Dermis microvascular lymphatic vessel endothelial cell (primary cell): ENCODE results near the gene TTC13. TPM values are rescaled to one million over a fixed set of nuclear protein-coding genes. Genes with fewer than 3 reads are reported as not detected.
A peak's percentile ranks its signal among the peaks of the same experiment; 100 is the strongest.
"Not testable (repeated sequence)": the region's sequence is repeated elsewhere in the genome, so short reads cannot be mapped to it uniquely, and the experiment has no call there.

Experiments
- DNase-seq, 2 donors: peaks; one replicate each; pipeline versions ENCODE4 v3.0.0 to v3.0.0-alpha.2; 2010; ENCODE audit warnings: low read depth in 2 of 2
- total RNA-seq: library from RNA; depleted of rRNA; stranded (reverse); fragments of >200 nt; gene quantifications from 2 replicates; pipeline ENCODE4 v1.2.1, GENCODE V29; 2014

TTC13 gene
- total RNA-seq = 7.6 and 8.6 TPM in 2 replicates

- DNase-seq = peak; percentile 92 to 99
Observed at GRCh38 chr1:230978491-230979388, at the start of gene TTC13, which contains the start of gene ARV1. TSS of gene TTC13 (minus strand) at chr1:230978861. CDS start at chr1:230978830, 31 bp downstream. TSS of gene ARV1 (plus strand) at chr1:230979094. CDS start at chr1:230979106, 12 bp downstream.

- DNase-seq = no peak
Observed at GRCh38 chr1:231027971-231028370, 49.3 kb upstream of the TTC13 start.

GRCh38 chr1:231027136-231027925, 48.7 kb upstream of the TTC13 start:
- no peak for DNase-seq

GRCh38 chr1:231026576-231026975, 47.9 kb upstream of the TTC13 start:
- DNase-seq = no peak

- no peak for DNase-seq
Observed at GRCh38 chr1:231023150-231023549, 44.5 kb upstream of the TTC13 start.

GRCh38 chr1:231022543-231022942, 43.9 kb upstream of the TTC13 start:
- not testable (repeated sequence) for DNase-seq

- DNase-seq = no peak
Observed at GRCh38 chr1:231021540-231022031, 42.9 kb upstream of the TTC13 start.

GRCh38 chr1:231020816-231021215, 42.2 kb upstream of the TTC13 start:
- no peak for DNase-seq

GRCh38 chr1:231020139-231020601, 41.5 kb upstream of the TTC13 start:
- peak; percentile 20 to 56 for DNase-seq

GRCh38 chr1:231019711-231020110, 41.0 kb upstream of the TTC13 start:
- no peak for DNase-seq

- DNase-seq = no peak
Observed at GRCh38 chr1:231016966-231017365, 38.3 kb upstream of the TTC13 start.

- DNase-seq = no peak
Observed at GRCh38 chr1:231016234-231016633, 37.6 kb upstream of the TTC13 start.

- DNase-seq = no peak
Observed at GRCh38 chr1:231013391-231014015, 34.8 kb upstream of the TTC13 start.

- DNase-seq = no peak
Observed at GRCh38 chr1:231011963-231012362, 33.3 kb upstream of the TTC13 start.

GRCh38 chr1:231011360-231011759, 32.7 kb upstream of the TTC13 start:
- no peak for DNase-seq

GRCh38 chr1:231007535-231007934, 28.9 kb upstream of the TTC13 start:
- not testable (repeated sequence) for DNase-seq

- no peak for DNase-seq
Observed at GRCh38 chr1:231001892-231002291, 23.2 kb upstream of the TTC13 start.

GRCh38 chr1:231000639-231001038, 22.0 kb upstream of the TTC13 start:
- no peak for DNase-seq

- no peak for DNase-seq
Observed at GRCh38 chr1:231000201-231000600, 21.5 kb upstream of the TTC13 start.

- DNase-seq = no peak
Observed at GRCh38 chr1:230994860-230995259, 16.2 kb upstream of the TTC13 start.

- no peak for DNase-seq
Observed at GRCh38 chr1:230992100-230992774, 13.6 kb upstream of the TTC13 start.
